PC-3 (cell line): ENCODE data around the gene PREP.

Experiments
- EZH2phosphoT487 ChIP-seq: fragments of 300-600 bp; sonication (generic); IDR thresholded peaks from 2 replicates; pipeline ENCODE4 v1.6.1; 2018; ENCODE audit warnings: mild to moderate bottlenecking, antibody characterized with exemption, low read length, borderline replicate concordance
- TF ChIP-seq, protein P1 (sequence below): fragments of 300-600 bp; sonication (generic); conservative IDR thresholded peaks from 2 replicates; pipeline ENCODE4 v1.5.1; 2017; ENCODE audit warnings: antibody characterized with exemption, low read depth, mild to moderate bottlenecking, low read length

DNA sequence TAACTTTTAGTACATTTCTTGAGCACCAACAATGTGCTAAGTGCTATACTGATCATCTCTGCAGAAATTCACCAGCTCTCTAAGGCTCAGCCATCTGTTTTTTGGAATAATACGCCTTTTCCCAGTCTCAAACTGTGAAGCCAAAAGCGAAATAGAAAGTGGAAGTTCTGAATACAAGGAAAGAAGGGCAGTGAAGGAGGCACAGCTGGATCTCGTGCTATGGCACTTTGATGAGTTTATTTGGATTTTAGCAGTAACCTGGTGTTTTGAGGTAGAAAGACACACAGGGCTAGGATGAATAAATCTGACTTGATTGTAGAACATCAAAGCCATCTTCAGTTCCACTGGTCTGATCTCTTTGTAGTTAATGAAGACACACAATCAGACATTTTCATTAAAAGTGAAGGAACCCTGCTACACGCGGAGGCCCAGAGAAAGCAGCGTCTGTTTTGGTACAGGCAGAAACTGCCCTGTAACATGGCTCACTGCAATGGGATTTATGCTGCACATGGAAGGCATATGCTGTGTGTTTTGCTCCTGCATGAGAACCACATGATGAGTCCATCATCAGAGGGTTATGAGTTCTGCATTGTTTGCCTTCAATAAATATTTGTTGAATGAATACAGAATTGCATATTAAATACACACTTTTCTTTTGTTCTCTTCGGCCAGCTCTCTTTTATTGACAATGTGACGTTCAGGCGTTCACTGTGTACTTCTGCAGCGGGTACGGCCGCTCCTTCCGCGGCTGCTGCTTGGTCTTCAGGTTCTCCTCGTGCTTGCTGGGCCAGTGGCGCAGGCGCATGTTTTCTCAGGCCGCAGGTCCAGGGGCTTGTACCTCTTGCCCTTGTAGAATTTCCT is 100.9 kb downstream of the PREP start:
- TF ChIP-seq, protein P1, sequence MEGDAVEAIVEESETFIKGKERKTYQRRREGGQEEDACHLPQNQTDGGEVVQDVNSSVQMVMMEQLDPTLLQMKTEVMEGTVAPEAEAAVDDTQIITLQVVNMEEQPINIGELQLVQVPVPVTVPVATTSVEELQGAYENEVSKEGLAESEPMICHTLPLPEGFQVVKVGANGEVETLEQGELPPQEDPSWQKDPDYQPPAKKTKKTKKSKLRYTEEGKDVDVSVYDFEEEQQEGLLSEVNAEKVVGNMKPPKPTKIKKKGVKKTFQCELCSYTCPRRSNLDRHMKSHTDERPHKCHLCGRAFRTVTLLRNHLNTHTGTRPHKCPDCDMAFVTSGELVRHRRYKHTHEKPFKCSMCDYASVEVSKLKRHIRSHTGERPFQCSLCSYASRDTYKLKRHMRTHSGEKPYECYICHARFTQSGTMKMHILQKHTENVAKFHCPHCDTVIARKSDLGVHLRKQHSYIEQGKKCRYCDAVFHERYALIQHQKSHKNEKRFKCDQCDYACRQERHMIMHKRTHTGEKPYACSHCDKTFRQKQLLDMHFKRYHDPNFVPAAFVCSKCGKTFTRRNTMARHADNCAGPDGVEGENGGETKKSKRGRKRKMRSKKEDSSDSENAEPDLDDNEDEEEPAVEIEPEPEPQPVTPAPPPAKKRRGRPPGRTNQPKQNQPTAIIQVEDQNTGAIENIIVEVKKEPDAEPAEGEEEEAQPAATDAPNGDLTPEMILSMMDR: no peak
- no peak for TF ChIP-seq EZH2phosphoT487
